Cerebellar cortex (tissue), 1 donor: ENCODE data around the gene EDN2.
A peak's percentile ranks its signal among the peaks of the same experiment; 100 is the strongest.

Experiments
- DNase-seq: peaks from one replicate; pipeline ENCODE4 v3.0.0-alpha.2; 2015; ENCODE audit warnings: low spot score

Gene EDN2

DNA sequence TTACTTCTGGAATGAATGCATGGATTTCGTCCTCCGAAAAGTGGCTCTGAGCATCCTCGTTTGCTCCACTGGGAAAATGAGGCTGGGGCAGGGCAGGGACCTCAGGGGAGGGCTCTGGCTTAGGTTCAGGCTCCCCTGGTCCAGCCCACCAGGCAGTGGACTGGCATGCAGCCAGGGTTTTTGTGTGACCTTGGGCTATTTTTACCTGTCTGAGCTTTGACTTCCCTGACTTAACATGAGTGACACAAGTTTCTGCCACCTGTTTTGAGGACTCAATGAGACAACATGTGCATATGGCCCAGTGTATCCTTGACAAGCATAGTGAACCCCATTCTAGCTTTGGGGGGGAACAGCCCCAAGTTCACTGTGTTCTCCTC, 32.6 kb upstream of the EDN2 start:
- DNase-seq: no peak

DNA sequence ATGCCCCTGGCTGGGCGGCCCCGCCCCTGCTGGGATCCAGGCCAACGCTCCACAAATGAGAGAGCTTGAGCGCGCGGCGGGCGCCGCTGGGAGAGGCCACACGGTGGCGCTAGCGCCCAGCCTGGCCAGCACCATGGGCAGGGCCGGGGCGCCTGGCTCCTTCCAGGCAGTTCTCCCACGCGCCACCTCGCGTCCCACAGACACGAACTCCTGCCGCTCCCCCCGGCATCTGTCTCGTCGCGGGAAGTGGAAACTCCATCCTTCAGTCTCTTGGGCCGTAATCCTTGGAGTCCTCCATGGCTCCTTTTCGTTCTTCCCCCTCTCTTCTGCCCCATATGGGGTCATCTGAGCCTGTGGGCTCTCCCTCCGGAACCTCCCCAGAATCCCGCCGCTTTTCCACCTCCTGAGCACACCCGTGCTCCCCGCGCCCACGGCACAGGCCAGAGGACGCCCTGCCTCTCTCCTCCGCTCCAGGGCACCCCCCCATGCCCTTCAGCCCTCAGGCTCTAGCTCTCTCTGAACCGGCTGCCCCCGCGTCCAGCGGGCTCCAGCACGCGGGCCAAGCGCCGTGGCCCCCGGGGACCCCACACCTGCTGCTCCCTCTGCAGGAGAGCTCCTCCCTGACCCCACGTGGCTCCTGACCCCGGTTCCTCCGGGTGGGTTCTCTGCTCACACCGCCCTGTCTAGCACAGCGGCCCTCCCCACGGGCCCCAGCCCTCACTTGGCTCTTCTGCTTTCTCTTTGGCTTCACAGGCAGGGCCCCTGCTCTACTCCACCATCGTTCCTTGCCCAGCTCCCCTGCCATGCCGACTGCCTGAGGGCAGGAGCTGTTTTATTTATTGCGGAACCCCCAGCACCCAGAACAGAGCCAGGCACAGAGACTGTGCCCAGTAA, 31.9 kb upstream of the EDN2 start:
- DNase-seq: peak; percentile 73

DNA sequence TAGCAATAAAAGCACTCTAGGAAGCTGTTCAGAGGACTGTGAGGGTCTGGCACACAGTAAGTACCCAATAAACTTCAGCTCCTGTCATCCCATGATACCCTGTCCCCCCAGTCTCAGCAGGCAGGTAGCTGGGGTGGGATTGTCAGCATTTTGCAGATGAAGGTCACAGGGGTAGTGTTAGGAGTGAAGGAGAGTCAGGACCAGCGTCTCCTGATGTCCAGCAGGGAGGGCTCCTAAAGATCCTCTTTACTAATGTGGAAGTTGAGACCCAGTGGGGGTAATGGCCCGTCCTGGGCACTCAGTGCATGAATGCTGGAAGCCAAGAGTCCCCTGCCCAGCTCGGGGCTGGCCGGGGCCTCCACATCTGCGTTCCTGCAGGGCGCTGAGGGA, 31.3 kb upstream of the EDN2 start:
- no peak for DNase-seq

DNA sequence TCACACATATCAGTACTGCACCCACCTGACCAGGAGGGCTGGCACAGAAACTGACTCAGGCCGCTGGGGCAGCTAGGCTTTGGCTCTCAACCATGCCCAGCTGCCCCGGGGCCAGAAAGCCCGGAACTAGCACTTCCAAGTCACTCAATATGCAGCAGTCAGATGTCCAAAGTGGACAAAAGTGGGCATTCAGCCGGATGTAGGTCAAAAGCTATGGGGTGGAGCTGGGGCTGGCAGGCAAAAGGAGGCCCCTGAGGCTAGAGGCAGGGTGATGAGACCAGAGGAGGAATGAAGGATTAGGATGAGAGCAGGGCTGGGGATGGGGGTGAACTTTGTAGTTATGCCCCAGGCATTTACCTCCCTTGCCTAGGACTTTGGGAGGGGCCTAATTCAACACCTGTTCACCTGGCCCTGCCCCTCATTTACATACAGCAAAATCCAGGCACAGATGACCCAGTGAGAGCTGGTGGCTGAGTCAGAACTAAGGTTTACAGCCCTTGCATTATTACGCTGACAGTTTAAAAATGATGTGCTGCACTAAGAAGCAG, 30.7 kb upstream of the EDN2 start:
- peak; percentile 22 for DNase-seq

DNA sequence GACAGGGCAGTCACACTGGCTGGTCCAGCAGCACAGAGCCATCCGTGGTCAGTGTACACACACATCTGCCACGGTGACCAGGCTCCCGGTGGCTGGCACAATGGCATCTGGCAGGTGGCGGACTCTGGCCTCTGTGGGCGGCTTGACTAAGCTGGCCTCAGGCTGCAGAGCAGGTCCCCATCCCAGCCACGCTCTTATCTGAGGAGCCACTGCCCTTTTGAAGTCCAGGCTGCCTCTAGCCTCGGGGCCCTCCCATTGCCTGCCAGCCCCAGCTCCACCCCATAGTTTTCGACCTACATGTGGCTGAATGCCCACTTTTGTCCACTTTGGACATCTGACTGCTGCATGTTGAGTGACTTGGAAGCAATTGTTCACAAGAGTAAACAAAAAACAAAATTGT, 29.9 kb upstream of the EDN2 start:
- no peak for DNase-seq

DNA sequence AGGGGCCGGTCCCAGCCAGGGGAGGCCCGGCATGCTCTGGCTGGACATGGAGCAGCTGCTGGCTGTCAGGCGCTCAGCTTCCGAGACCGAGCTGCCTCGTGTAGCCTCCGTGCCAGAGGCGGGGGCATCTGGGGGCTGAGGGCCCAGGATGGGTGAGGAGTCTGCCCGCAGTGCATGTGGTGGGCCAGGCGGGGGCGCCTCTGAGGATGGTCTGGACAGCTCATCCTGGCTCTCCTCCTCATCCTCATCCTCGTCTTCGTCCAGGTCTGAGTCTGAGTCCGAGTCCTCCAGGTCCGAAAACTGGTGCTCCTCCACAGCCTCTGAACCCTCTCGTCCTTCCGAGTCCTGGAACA, 28.9 kb upstream of the EDN2 start:
- DNase-seq: no peak

DNA sequence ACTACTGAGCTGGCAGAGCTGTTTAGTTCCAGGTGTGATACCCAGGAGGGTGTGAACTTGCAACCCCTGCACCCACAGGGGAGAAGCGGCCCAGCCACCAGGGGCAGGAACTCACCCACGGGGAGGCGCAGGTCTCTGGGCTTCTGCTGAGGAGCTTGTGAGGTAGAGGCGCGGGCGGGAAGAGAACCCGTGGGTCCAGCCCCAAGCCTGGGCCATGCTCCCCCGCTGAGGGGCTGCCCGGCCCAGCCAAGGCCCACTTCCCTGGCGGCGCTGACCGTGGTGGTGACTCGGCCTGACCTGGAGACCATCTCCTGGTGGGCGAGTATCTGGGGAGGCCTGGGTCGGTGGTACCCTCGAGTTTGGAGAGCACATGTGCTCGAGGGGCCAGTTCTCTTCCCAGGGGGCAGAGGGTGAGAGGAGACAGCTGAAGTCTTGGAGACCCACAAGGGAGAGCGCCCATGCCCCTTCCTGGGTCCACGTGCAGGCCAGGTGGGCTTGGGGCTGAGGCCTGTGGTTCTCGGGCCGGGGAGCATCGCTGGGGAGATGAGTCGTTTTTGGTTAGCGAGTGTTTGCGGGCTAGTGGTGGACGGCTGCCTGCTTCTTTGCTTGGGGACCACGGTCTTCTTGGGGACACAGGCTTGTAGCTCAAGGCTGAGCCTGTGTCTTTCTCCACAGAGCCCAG, 28.4 kb upstream of the EDN2 start:
- no peak for DNase-seq

DNA sequence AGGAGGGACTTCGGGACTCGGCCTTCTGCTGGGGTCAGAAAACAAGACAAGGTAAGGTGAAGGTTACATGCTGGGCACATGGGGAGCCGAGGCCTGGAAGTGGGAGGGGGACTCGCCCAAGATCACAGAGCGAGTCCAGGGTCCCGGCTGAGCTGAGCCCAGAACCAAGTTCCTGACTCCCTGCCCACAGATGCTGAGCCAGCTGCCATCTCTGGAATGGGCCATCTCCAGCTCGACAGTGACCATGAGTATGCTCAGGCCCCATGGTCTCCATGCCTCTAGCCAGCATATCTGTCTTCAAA, 26.7 kb upstream of the EDN2 start:
- DNase-seq: no peak

DNA sequence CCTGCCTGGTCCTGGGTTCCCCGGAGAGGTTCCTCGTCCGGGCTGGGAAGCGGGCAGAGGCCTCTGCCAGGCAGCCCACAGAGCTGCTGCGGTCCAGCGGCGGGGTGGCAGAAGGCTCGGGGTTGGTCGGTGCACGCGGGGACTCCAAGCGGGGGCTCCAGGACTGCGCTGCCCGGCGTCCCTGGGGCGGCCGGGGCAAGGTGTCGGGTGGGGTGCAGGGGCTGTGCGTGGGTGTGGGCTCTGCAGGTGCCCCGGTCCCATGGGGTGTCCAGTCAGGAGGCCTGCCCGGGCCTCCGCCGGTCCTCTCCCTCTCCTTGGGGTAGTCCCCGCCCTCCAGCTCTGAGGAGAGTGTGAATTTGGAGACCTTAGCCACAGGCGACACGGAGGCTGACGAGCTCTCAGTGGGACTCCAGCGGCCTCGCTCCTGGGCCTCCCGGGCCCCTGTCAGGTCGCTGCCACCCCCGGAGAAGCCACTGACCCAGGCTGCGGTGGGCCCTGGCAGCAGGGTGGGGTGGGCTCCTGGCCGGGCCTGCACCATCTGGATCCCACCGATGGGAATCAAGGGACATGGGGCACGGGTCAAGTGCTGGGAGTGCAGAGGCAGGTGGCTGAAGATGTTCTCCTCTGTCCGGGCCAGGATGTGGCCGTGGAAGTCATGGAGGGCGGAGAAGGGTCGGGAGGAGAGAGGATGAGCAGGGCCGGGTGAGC, 26.2 kb upstream of the EDN2 start:
- DNase-seq: no peak

DNA sequence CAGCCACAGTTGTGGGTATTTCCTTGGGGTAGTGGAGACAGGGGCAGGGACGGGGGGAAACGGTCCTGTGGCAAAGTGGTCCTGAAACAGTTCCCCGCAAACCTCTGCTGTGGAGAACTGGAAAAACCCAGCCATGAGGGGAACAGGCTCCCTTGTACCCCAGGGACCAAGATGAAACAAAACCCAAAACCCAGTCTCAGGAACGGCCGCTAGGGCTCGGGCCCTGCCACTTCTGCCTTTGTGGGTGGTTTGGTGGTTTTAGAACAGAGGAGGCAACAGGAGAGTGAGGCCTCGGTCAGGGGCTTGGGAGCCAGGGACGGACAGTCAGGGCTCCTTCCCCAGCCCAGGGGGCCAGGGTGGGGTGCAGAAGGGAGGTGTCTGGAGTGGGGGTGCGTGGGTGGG, 24.8 kb upstream of the EDN2 start:
- no peak for DNase-seq

DNA sequence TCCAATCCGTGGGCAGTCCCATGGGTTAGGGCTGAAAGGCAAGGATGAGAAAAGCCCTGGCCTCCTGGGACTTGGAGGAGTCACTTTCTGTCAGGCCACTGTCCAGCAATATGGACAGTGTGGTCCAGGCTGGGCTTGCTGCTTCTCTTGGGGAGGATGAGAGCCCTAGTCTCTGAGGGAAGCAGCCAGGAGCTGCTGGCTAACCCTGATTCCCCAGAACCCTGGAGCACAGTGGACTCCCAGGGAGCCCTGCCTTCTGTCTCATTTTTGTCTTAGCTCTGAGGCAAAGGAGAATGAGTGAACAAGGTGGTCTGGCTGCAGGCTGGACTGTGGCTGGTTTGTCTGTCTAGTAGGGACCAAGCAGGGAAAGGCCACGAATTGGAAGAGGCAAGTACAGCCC, 23.8 kb upstream of the EDN2 start:
- DNase-seq: peak; percentile 31

DNA sequence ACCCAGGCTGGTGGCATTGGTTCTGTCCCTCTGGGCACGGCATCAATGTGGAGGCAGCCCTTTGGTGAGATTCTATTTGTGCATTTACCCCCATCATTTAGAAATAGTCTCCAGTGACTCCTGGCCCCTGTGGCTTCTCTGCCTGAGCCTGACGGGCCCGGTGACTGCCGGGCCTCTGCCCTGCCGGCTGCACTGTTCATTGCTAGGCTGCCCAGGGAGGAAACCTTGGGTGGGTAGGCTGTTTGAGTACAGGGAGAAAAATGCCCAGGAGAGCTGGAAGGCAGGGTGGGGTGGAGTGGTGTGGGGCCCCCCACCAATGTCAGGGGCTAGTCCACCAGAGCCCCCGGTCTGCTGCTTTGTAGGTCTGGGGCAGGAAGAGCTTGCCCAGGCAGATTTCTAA, 23.4 kb upstream of the EDN2 start:
- no peak for DNase-seq

DNA sequence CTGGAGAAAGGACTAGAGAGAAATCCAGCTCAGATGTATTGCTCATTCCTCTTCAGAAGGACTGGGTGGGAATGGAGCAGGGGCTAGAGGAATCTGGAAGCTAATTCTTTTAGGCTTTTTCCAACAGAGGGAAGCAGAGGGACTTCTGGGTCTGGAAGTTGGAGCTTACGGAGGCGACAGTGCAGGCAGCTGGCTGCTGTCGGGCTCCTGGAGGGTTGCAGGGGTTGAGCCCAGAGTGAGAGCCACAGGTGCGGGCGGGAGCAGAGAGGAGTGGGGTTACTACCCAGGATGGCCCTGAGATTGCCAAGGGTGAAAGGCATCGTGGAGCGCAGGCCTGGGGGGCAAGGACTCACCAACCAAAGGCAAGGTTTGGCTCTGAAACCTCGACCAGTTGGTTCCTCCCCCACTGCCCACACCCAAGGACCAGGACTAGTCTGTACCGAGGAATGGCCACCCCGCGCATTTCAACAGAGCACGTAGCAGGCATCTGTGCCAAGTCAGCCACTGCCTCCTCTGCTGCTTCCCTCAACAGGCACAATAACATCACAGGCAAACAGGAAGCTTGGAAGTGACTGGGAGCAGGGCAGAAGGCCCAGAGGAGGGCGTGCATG, 22.7 kb upstream of the EDN2 start:
- DNase-seq: no peak

DNA sequence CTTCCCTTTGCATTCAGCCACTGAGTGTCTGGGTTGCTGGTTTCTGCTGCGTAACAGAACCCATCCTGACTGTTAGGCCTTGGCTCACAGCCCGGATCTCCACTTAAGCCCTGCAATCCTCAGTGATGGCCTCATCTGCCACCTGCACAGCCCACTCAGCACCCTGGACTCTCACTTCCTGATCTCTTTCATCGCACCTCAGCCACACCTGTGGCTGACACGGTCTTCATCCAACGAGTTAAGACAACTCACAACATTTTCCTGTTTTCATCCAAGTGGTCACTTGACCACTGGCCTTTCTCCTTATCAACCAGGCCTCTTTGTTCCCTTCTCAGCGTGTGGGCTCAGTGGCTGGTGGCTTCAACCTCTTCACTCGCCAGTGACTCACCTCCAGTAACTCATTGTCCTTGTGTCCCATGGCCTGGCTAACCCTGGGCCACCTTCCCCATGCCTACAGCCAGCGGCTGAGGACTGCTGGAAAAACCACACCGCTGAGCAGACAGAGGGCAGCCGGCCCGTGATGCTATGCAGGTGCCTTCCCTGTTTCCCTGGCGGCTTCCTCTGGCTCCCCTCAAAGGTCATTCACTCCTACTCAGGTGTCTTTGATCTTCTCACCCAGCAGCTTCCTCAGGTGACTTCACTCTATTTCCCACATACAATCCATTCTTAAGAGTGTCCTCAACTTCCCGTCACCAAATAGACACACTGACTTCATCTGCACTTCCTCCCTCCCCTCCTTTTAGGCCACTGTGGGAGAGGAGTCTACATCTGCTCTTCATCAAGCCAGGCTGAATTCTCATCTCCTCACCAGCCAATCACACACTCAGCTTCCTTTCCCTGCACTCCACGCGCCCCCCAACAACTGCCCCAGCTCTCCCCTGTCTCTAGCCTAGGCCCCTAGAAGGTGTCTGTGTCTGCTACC, 19.9 kb upstream of the EDN2 start:
- DNase-seq: no peak

DNA sequence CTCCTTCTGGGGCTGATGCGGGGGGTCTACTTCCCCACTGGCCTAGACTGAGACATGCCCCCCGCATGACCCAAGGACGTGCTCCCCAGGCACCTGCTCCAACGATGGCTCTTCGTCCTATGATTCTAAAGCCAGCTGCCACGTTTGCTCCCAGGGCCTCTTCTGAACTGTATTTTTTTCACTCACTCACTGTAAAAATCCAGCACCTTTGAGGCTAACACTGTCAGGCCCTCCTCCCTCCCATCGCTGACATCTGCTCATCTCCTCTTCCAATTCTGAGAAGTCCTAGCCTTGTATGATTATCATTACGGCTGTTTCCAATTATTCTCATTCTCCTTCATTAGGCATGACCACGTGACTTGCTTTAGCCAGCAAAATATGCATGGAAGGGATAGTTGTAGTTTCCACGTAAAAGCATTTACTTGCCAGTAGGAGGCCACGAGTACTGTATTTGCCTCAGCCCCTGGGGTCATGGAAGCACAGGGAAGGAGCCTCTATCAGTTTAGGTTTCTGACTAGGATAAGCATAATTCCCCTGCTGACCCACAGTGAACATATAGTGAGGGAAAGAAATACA, 19.1 kb upstream of the EDN2 start:
- DNase-seq: no peak

DNA sequence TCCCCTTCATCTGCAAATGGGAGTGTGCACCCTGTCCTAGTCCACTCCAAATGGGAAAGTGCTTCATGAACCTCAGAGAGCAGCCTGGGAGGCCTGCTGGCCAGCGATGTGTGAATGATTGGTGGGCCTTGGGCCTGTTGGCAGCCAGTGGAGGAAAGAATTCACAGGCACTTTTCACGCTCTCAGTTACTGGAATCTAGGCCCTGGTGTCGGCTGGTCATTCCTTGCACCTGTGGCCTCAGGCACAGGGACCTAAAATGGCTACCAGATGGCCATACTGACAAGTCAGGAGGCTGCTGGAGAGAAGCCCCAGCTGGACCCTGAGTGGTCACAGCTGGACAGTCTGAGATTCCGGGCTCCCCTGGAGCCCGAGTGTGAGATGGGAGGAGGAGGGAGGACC, 18.4 kb upstream of the EDN2 start:
- DNase-seq: no peak

DNA sequence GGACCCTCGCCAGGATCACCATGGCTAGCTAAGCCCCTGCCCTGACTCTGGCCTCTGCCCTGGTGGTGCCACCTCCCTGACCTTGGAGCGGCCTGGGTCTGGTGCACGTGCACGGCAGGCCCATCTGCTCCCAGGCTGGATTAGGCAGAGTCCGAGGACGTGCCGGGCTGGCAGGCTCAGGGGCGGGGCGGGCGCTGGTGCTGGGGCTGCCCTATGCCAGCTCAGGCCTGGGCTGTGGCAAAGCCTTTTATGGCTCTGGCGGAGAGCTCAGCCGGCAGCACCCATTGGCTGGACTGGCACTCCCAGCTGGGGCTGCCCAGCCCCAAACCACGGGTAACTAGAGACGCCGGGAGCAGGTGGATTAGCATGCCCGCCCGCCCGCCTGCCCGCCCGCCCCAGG, 17.1 kb upstream of the EDN2 start:
- no peak for DNase-seq

DNA sequence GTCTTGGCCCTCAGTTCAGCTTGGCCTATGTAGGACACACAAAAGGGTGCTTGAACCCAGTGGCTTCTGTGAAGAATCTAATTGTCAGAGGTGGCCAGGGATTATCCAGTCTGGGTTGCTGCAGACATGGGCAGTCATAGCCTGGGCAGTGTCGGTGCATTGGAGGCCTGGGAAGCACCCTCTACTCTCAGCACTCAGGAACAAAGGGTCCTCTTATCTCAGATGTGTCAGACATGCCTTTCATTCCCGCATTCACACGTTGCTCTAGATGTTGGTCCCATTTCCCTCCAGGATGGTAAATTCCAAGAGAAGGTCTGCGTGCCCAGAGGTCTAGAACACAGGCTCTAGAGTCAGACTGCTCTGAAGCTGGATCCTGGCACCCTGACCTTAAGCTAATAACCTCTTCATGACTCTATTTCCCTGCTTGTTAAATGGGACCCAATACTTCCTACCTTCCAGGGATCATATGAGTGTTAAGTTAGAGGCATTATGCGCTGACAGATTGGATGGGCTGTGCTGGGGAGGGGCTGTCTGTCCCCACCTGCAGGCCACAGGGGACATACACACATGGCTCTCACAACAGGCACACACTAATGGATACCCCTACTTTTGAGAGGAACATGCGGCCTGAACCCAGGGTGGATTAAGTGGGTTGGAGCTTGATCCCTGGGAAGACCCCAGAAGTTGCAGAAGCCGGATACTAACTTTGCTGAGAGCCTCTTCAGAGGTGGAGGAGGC, 16.5 kb upstream of the EDN2 start:
- no peak for DNase-seq

DNA sequence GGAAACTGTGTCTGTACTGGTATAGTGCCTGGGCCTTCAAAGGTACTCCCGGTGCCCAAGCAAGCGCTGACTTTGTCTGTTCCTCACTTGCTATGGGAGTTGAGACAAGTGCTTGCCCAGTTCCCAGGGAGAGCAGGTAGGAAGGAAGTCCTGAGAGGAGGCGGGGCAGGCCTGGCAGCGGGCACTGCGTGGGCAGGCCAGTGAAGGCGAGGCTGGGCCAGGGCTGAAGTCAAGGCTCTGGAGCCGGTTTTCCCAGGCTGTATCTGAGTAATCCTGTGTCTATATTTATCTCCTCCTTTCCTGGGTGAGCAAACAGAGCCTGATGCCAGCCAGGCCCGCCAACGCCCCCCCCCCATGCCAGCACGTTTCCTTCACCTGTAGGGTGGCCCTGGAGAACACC, 15.9 kb upstream of the EDN2 start:
- DNase-seq: no peak

DNA sequence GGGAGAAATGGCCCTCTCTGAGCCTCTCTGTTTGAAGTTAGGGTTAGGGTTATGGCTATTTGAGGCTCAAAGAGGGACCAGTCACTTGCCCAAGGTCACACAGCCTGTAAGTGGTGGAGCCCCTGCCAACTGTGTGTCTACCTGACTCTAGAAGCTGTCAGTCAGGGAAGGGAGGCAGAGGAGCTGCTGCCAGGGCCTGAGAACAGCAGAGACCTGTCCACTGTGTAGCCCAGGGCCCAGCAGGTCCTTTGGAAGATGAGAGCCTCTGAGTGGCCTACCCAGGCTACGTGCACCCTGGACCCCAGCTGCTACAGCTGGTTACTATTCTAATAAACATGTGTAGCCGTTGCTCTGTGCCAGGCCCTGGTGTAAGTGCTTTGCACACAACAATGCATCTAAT, 15.1 kb upstream of the EDN2 start:
- DNase-seq: no peak

DNA sequence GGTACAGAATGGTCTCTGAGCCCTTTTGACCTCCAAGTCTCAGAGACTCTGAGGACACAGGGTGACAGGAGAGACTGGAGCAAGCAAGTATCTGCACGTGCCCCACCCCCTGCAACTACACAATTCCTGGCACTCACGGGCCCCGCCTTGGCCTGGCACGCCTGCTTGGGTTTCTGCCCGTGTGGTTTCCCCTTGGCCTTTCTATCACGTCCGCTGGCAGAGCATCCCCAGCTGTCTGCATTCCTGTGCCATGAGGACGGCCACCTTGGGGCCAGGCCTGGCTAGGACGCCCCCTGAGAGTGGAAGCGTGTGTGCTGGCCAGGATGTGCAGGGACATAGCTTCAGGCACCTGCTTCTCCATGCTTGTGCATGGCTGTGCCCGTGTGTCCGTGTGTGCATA, 14.3 kb upstream of the EDN2 start:
- DNase-seq: no peak
